SU-DHL-6 (cell line): ENCODE measurements around the gene RPL28.

Source experiments
- CTCF ChIP-seq: fragments of 200-600 bp; sonication (generic); IDR thresholded peaks from one replicate; pipeline ENCODE4 v1.5.1; 2017; ENCODE audit warnings: antibody characterized with exemption, mild to moderate bottlenecking, low read length, moderate library complexity; ENCODE audit not compliant: insufficient read depth, poor library complexity, severe bottlenecking
- EZH2phosphoT487 ChIP-seq: fragments of 200-600 bp; sonication (generic), shearing (Covaris generic); conservative IDR thresholded peaks from 2 replicates; pipeline ENCODE4 v1.6.1; 2018; ENCODE audit warnings: mild to moderate bottlenecking, antibody characterized with exemption, low read length, moderate library complexity, mixed read lengths

DNA sequence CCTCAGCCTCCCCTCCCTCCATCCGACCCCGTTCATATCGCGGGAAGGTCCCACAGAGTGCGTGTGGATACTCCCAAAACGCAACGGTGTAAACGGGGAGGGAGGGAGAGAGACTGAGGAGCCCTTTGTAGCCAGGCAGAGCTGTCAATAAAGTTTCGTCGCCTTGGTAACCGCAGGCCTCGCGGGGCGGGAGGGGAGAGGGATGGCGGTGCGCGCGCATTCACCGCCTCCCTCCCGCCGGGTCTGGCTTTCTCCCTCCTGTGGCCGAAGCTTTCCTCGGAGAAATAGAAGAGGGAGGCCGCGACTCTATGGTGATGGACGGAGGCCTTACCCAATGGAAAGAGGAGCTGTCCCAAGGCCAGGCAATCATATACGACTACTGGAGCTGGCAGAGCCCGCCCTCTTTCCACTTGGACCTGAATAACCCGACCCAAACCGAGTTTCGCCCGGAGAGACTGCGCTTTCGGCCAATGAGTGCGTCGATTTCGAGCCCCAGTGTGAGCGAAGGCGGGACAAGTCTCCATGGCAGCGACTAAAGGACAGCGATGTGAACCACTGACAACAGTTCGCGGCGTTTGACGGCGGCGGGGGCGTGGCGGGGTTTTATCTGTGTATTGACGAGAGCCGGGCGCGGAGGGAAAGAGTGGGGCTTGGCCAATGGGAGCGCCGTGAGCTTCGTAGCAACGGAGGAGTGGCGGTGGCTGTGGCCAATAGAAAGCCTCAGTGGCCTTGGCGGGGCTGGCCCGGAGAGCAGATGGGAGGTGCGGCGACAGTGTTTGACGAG, 46.4 kb upstream of the RPL28 start, which contains the start of gene KMT5C:
- TF ChIP-seq CTCF (no peak), EZH2phosphoT487 (no peak)
